IPS DF 19.7 (cell line): ENCODE results near the gene INSR.

ENCODE experiments used
- DNase-seq: peaks from one replicate; pipeline ENCODE4 v3.0.0-alpha.2; 2013; ENCODE audit warnings: low read depth, low spot score

INSR gene

DNA sequence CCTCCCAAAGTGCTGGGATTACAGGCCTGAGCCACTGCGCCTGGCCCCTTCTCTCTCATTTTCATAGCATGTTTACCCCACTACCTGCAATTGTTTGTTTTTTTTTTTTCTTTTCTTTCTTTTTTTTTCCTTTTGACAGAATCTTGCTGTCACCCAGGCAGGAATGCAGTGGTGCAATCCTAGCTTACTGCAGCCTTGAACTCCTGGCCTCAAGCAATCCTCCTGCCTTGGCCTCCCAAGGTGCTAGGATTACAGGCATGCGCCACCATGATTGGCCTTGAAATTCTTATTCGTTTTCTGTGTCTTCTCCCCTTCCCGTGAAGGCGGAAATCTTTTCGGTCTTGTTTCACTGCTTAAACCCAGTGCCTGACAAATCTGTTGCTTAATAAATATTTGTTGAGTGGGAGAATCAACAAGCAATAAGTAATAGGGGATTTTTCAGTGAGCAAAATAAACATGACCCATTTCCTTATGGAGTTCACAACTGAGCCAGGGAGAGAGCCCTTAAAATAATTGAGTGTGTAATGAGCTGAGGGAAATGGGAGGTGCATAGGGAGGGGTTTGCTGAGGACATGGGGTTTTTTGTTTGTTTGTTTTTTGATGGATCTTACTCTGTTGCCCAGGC lies 1.8 kb upstream of the INSR start:
- no peak for DNase-seq

GRCh38 chr19:7294558-7295212 lies 471 bp upstream of the INSR start:
- no peak for DNase-seq

DNA sequence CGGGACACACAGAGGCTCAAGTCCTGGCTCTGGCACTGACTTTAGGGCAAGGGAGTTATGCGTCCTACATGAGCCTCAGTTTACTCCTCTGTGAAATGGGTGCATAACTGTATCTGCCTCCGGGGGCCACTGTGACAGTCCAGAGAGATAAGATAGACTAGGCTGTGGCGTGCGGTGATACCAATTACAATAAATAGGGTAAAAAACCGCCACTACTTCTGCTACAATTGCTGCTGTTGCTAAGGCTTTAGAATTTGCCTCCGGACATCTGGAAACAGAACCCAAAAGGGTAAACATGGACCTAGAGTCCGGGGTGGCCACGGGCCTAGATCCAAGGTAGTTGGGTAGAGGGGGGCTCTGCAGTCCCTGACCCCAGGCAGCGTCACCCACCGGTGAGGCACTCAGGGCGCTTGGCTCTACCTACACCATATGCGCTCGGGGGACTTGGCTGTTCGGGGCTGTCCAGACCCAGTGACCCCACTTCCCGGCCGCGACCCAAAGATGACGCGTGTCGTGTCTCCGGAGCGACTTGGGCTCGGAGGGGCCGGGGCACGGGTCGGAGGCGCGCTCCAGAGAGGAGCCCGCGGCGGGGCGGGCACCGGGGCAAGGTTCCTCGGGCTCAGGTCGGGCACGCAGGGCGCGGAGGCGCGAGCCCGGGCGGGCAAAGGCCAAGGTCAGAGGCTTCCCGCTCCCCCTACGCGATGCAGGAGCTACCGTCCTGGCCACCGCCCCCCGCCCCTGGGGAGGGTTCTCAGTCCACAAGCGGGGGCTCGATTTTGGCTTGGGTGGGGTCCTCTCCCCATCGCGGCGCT lies 1.1 kb downstream of the INSR start:
- no peak for DNase-seq

DNA sequence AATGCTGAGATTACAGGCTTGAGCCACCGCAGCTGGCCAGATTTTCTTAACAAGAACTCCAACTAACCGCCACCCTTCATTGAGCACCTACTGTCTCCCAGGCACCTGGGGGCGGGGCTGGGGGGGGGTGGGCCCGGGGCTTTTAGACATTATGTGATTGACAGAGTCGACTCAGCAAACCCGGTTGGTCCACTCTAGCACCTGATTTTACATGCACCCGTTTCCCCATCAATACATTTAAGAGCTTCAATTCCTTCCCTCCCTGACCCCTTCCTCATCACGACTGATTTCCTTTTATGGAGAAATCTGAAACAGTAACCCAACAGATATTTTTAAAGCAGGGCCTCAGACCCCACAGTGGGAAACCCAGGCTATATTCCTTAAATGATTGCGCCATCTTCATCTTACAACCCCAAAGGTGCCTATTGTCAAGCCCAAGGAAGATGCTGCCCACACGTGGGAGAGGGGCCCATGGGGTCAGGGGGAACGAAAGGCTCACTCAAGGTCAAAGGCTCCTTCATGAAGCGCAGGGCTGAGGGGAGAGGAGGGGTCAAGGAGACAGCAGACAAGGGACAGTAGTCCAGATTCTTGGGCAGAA lies 1.8 kb downstream of the INSR start:
- DNase-seq = no peak

GRCh38 chr19:7288977-7289376 lies 5.2 kb downstream of the INSR start:
- no peak for DNase-seq

DNA sequence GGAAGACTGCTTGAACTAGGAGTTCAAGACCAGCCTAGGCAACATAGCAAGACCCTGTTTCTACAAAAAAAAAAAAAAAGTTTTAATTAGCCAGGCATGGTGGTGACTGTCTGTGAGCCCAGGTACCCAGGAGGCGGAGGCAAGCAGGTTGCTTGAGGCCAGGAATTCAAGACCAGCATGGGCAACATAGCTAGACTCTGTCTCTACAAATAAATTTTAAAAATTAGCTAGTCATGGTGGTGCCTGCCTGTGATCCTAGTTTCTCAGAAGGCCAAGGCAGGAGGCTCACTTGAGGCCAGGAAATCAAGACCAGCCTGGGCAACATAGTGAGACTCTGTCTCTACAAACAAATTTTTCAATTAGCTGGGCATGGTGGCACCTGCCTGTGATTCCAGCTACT lies 6.1 kb downstream of the INSR start:
- DNase-seq = no peak

- no peak for DNase-seq
Measured at GRCh38 chr19:7287722-7288121, 6.5 kb downstream of the INSR start.

DNA sequence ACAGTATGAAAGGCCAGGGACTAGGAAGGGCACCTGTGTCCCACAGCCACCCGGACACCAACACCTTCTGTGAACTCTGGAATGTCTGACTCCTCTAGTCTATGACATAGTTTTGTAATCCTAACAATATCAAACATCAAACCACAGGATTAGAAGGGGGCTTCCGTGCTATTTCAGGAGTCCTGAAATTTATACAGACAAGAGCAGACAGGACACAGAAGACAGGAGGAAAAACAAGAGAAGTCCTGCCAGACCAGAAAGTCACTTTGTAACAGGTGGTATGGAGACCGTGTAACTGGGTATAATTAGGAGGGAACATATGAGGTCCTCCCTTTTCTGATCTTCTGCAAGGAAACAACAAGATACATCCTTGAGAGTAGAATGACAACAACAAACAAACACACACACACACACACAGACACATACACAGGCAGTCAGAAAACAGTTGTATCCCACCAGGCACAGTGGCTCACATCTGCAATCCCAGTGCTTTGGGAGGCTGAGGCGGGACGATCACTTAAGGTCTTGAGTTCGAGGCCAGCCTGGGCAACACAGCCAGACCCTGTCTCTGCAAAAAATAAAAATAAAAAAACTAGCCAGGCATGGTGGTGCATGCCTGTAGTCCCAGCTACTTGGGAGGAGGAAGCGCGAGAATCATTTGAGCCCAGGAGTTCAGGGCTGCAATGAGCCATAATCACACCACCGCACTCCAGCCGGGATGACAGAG lies 13.1 kb downstream of the INSR start:
- DNase-seq = no peak

GRCh38 chr19:7272856-7273578 lies 21.2 kb downstream of the INSR start:
- DNase-seq = no peak

DNA sequence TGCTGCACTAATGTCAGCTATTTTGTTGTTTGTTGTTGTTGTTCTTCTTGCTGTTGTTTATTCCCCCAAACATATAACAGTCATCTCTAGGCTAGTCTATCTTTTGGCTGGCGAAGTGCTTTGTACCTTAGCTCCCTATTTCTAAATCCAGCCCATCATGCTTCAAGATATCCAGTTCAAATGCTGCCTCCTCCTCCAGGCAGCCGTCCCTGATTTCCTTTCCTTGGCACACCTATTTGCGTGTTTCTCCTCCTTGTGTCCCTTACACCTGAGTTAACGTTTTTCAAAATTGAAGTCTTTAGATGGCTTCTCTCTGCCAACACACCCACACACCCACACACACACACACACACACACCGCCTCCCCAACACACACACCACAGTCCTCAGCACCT lies 25.5 kb downstream of the INSR start:
- no peak for DNase-seq

DNA sequence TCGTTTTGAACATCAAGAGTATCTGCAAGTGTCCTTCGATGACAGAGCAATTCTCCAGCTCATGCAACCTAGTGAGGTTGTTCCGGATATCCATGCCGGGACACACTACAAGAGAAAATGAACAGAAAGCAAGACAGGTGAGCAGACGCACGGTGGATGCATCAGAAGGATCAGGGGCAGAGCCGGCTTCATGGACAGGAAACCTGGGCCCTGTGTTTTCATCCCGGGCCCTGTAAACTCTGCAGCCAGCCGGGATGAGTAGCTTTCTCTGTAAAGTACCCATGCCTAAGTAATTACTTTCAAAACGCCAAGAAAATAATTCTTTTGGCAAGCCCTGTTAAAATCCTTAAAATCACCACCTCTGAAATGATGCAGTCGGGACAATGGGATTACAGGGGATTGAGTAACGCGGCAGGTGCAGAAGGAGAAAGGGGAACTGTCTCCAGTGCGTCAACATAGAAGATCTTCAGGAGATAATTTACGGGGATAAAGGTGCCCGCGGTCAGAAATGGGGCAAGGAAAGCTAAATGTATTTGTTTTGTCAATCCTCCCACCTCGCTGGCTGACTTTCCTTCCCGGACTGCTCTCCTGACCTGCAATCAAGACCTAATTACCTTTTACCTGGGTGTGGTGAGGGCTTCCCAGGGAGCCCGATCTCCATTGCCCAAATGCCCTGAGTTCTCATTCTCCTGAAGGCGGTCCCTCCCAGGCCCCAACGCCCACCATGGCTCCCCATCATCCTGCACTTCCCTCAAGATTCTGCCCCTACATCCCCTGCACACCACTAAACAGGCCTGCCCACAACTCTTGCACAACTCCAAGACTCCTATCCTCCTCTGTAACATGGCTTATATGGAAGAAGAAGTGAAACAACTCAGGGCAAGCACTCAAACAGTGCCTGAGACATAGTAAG lies 26.2 kb downstream of the INSR start:
- no peak for DNase-seq

DNA sequence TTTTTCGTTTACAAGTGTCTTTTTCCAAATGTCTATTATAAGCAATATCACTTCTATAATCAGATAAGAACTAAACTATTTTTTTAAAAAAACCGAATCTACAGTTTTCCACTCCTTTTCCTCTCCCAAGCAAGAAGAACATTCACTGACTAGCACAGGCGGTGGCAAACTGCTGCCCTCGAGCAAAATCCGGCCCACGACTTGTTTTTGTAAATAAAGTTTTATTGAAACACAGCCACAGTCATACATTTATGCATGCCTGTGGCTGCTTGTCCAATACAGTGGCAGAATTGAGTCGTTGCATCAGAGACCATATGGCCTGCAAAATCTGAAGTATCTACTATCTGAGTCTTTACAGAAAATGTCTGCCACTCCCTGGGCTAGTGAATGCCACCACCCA lies 27.4 kb downstream of the INSR start:
- no peak for DNase-seq

DNA sequence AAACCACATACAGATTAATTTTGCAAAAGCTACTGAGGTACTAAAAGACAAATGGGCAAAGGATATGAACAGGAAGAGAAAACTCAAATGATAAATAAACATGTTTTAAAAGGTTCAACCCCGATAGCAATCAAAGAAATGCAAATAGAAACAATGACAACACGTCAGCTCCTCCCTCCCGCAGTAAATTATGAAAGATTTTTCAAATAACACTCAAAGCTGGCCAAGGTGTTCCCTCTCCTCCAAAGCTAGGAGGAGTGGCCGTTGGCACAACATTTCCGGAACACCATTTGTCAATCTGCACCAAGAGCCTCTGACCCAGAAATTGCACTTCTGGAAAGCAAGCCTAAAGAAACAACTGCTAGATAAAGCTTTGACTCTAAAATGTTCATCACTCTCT lies 28.3 kb downstream of the INSR start:
- DNase-seq = no peak

DNA sequence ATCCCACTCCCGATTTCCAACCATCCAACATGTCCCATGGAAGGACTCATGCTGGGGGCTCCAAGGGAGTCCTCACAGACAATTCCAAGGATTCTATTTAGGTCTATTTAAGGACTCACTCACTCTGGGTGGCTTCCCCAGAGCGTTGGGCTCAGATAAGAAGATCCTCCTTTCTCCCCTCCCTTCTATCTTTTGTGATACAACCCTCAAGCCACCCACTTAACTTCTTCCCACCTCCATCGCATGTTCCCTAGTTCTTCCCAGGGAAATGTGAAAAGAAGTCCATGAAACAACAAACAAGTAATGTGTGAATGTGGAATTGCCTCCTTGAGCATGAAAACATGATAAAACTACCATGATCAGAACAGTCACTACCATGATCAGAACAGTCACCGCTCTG lies 29.4 kb downstream of the INSR start:
- DNase-seq = no peak

- no peak for DNase-seq
Measured at GRCh38 chr19:7263521-7263920, 30.7 kb downstream of the INSR start.

DNA sequence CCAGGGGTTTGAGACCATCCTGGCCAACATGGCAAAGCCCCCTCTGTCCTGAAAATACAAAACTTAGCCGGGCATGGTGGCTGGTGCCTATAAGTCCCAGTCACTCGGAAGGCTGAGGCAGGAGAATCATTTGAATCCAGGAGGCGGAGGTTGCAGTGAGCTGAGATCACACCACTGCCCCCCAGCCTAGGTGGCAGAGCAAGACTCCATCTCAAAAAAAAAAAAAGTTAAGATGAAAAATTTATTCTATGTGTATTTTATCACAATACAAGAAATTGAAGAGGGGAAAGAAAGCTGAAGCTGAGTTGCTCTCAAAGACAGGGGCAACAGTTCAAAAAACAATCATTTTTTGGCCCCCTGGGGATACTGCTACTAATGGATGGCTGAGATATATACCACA lies 31.1 kb downstream of the INSR start:
- no peak for DNase-seq

DNA sequence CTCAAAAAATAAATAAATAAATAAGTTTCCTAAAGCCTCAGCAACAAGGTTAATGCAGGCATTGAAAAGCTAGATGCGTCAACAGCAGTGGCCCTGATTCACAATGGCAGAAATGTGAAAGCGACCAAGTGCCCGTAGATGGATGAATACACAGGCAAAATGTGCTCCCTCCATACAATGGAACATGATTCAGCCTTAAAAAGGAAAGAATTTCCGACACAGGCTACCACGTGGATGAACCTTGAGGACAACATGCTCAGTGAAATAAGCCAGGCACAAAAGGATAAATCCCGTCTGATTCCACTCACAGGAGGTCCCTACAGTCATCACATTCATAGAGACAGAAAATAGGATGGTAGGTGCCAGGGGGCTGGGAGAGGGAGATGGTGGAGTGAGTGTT lies 31.7 kb downstream of the INSR start:
- no peak for DNase-seq

- DNase-seq = no peak
Measured at GRCh38 chr19:7260161-7260560, 34.1 kb downstream of the INSR start.

DNA sequence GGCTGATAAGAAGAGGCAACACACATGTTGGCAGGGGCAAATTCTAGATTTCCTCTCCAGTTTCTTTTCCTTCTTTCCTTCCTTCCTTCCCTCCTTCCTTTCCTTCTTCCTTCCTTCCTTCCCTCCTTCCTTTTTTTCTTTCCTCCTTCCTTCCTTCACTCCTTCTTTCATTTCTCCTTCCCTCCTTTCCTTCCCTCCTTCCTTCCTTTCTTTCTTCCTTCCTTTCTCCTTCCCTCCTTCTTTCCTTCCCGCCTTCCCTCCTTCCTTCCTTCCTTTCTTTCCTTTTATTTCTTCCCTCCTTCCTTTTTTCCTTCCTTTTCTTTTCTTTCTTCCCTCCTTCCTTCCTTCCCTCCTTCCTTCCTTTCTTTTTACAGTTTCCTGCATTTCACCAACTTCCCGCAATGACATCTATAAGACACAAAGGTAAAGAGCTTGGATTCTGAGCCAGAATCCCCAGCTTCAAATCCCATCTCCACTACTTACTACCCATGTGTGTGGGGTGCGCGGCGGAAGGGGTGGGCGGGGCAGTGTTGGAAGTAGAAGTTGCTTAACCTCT lies 35.3 kb downstream of the INSR start:
- no peak for DNase-seq
